CD4-positive, alpha-beta T cell treated with Interleukin-6 for 4 hours (primary cell): ENCODE results near the gene DCPS.
"Not testable (repeated sequence)": the region's sequence is repeated elsewhere in the genome, so short reads cannot be mapped to it uniquely, and the experiment has no call there.

Source experiments
- DNase-seq: peaks from one replicate; pipeline ENCODE4 v3.0.0-alpha.2; 2020; ENCODE audit warnings: mixed read lengths

The DCPS gene

GRCh38 chr11:126345759-126346585 lies 42.1 kb downstream of the DCPS start:
- DNase-seq, result no peak

DNA sequence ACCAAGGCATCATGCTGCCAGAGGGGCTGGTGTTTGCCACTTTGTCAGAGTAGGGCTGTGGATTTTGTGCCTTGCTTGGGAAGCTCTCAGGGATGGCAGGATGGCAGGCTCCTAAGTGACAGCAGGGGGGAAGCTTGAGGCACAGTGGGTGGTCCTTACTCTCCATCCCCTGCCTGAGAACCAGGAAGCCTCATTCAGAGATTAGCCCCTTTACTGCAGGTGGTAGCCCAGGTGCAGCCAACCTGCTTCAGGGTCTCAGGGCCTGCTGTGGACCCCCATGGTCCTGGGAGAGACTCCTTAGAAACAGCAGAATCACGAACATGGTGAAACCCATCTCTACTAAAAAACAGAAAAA lies 42.7 kb downstream of the DCPS start:
- no peak for DNase-seq

DNA sequence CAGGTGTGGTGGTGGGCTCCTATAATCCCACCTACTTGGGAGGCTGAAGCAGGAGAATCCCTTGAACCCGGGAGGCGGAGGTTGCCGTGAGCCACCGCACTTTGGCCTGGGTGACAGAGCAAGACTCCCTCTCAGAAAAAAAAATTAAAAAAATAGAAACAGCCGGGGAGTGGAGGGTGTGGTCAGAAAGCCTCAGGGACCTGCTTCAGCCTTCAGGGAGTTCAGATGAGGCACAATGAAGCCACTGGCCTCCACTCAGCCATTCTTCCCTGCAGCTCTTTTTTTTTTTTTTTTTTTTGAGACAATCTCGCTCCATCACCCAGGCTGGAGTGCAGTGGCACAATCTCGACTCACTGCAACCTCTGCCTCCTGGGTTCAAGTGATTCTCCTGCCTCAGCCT lies 43.1 kb downstream of the DCPS start:
- DNase-seq, result not testable (repeated sequence)

GRCh38 chr11:126347751-126348668 lies 44.1 kb downstream of the DCPS start:
- no peak for DNase-seq

GRCh38 chr11:126348806-126349582 lies 45.1 kb downstream of the DCPS start:
- no peak for DNase-seq

DNA sequence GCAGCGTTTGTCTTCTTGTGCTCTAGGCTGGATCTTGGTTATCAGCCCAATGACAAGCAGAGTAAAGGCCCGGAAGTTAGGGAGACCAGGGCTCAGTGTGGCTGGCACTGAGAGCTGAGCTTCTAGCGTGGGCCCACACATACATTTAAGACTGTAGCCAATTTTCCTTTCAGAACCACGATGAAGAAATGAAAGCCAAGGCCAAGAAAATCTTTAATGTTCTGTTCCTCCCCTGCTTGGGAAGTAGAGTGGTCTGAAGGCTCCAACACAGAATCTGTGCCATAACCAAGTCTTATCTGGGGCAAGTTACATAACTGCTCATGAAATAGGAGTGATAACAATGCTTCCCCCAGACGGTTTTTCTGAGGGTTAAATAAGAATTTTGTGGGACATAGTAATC lies 47.0 kb downstream of the DCPS start:
- no peak for DNase-seq

DNA sequence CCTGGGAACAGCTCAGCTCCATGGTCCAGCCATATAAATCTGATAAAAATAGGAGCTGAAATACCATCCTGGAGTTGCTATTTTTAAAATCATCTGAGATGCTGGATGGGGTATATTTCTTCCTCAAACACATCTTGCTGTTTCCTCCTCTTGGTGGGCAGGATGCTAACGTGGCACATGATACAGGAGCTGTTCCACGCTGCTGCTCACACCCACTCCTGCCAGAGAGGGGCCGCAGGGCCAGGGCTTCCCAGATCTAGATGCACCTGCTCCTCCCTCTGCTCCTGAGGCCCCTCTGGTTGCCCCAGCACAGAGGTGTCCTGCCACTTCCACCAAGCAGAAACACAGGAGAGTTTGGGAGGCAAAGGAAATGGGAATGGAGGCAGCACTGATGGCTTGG lies 48.3 kb downstream of the DCPS start:
- no peak for DNase-seq

DNA sequence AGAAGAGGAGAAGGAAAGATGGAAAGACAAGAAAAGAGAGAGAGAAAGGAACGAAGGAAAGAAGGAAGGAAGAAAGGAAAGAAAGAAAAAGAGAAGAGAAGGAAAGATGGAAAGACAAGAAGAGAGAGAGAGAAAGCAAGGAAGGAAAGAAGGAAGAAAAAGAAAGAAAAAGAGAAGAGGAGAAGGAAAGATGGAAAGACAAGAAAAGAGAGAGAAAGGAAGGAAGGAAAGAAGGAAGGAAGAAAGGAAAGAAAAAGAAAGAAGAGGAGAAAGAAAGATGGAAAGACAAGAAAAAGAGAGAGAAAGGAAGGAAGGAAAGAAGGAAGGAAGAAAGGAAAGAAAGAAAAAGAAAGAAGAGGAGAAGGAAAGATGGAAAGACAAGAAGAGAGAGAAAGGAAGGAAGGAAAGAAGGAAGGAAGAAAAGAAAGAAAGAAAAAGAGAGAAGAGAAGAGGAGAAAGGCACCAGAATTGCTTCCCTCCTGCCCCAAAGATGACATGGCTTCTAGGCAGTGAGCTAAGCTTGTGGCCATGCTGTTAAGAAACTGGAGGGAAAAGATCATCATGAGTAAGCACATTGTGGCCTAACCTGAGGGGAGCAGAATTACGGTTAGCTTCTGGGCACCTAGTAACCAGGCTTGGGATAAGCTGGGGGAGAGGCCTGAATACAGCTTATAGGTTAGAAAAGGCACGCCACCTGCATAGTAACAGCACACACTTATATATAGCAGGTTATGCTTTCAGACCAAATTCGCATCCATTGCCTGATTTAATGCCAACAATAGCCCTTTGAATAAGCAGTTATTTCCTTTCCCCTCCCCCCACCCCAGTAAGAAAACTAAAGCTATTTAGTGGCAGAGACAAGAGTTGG lies 49.3 kb downstream of the DCPS start:
- DNase-seq, result no peak

GRCh38 chr11:126354631-126355323 lies 50.9 kb downstream of the DCPS start:
- DNase-seq, result peak; percentile 14

DNA sequence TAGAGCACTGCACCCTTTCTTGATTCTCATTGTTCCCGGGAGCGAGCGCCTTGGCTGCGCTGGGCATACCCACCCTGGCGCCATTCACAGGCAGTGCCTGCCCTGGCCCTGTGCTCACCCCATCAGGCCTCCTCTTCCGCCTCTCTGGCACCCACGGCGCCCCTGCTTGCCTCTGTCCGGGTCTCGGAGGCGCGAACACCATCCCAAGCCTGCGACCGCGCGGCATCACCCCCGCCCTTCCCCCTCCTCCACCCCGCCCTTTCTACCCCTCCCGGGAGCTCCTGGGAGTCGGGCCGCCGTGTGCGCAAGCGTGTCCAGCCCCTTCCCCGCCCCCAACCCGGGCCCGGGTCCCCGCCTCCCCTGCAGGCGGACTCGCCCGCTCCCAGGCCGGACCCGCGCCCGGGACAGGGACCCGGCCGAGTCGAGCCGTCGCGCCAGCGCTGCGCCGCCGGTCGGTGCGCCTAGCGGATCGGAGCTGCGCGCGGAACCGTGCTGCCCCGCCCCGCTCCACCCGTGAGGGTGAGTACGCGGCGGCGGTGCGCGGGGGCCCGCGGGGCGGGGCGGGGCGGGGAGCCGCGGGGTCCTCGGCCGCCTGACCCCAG lies 51.6 kb downstream of the DCPS start, which contains the start of gene ST3GAL4:
ST3GAL4 (plus strand) TSS at position 363 of the 602 bp plus-strand sequence. CDS start 50,470 bp downstream, outside the sequence.
- peak; percentile 84 for DNase-seq

DNA sequence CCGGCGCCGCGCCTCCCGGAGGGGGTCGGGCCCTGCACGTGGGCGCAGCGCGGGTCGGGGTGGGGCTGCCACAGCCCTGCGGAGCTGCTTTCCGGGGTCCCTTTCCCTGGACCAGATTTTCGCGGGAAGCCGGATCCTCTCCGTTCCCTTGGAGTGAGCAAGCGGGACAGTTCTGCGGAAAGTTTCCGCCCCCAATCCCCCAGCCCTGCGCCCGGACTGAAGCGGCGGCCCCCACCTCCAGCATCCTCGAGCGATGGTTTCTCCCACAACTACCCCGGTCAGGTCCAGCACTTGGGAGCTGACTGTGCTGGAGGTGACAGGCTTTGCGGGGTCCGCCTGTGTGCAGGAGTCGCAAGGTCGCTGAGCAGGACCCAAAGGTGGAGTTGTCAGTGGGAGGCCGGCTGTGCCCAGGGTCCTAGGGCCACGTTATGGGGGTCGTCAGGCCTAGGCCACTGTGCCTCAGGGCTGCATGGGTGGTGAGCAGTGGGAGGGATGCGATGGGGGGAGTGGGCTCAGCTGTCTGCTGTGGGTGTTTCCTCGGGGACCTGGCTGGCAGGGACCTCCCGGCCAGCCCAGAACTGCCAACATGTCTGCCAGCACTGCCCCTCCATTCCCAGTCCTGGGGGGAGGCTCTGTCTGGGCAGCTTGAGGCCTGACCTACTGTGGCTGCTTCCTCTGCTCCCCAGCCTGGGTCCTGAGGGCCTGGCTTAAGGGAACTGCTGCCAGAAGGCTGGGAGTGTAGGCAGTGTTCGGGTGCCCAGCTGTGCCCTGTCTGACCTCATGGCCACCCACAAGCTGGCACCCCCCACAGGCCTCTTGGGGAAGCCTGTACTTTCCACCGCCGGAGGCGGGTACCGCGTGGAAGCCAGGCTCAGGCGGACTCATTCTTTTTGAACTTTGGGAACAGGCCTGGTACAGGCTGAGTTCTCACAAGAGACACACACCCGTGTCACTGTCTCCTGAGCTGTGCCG lies 52.4 kb downstream of the DCPS start:
- DNase-seq, result no peak

DNA sequence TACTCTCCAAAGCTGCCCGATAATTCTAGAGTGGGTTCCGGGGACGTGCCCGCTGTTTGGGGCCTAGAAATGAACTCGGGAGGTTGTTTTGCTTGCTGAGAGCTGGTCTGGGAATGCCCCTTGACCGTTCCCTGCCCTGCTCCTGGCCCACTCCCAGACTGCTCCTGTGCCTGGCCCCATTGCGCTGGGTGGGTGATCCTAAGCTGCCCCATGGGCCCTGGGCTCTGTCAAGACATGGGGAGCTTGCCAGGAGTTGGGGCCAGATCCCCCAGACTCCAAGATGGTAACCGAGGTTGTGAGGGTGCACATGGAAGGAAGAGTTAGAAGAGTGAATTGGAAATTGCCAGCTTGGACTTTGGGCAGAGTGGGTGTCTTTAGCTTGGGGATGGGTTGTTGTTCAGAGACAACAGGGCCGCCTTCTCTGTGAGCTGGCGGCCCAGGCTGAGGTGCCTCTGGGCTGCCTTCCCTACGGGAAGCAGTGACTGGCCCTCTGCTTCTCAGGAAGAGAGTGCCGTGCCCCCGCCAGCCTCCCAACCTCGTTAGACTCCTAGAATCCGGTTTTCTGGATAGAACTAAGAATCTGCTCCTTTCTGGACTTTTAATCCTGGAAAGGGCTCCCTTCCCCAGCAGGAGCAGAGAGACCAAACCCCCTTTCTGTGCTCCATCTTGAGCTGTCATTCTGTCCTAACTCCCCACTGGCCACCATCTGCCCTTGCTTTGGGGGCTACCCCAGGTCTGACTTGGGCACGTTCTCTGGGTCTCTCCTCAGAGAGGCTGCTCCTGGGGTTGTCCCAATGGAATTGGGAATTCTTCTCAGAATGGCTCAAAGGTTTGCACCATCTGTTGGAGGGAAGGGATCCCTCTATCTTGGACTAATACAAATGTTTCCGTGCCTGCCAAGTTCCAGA lies 53.4 kb downstream of the DCPS start:
- no peak for DNase-seq

DNA sequence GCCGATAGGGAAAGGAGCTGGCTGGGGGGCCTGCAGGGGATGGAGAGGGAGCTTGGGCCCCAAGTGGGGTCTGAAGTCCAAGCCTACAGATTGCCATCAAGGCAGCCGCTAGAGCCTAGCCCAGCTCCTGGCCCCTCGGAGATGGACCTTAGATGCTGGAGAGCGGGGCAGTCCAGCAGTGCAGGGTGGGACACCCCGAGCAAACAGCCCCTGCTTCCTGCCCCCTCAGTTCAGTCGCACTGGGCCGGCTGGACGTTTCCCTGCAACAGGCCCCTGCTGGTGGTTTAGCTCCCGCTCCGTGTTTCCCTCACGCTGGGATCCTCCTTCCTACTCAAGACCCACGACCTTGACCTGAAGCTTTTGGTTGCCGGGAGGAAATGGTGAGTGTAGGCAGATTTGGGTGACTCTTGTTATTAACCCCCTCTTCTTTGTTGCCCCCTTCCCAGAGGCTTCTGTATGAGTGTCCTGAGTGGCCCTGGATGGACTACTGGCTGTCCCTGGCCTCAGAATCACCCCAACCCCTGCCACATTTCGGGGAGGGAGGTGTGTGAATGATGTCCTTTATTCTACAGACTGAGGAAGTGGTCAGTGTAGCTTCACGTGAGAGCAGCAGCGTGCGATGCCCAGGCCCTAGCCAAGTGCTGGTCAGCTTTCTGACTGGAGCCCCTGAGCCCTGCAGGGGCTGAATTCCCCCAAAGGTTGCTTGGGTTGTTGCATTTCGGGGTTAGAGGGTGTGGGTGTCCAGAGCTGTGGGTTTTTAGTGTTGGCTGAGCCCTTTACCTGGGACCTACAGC lies 54.3 kb downstream of the DCPS start:
- DNase-seq, result no peak

DNA sequence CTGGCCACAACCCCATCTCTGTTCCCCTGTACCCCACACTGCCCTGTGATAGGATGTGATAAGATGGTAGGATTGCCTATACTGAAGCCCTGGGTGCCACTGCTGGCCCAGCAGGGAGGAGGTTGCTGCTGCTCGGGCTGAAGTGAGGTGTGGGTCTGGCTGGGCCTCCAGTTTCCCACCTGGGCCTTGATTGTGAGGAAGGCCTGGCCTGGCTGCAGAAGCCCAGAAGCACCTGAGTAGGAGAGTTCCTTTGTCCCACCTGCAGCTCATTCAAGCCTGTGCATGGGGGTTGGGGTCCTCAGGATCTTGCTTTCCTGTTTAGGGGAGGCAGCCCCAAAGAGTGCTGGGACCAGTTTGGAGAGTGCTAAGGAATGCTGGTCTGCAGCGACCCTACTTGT lies 54.9 kb downstream of the DCPS start:
- no peak for DNase-seq

DNA sequence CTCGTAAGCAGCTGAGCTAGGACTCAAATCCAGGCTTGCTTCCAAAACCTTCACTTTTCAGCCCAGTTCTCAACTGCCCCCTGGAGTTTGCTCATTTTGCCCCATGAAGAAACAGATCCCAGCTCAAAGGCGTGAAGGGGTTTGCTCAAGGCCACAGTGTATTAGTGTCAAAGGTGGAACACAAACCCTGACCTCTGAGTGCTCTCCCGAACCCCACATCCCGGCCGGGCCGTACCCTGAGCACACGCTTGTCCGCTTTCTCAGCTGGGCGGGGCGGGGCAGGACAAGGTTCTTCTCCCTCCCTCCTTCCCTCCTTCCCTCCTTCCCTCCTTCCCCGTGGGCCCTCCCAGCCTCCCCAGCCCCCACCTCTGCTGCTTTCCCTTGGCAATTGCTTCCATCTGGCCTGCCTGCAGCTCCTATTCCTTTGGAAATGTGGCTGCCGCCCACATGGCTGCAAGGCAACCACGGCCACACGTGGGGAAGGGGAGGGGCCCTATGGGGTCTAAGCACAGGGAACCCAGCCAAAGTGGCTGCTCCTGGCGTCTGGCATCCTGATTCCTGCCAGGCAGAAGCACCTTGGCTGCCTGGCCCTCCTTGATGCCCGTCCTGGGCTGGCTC lies 55.7 kb downstream of the DCPS start:
- no peak for DNase-seq

DNA sequence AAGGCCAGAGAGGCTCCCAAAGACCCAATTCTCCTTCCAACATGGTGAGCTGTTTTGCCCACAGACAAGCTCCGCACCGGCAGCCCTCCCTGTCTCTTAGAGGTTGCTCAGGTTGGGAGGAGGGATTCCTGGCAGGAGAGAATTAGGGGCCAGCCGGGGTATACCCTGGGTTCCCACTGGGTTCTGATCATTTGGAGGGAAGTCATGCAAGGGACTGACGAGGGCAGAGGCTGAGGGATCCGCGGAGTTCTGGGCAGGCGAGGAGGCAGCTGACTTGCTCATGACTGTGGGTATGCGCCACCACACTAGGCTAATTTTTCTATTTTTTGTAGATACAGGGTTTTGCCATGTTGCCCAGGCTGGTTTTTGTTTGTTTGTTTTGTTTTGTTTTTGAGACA lies 56.2 kb downstream of the DCPS start:
- DNase-seq, result no peak

- DNase-seq, result no peak
These were observed 57.5 kb downstream of the DCPS start for GRCh38 chr11:126361400-126361799.
